GM21381 (cell line): ENCODE measurements around the gene RASA3.
"Not testable (repeated sequence)": the region's sequence is repeated elsewhere in the genome, so short reads cannot be mapped to it uniquely, and the experiment has no call there.

Experiments used
- ATAC-seq: cut with Tn5 transposase; IDR thresholded peaks from one replicate; pipeline ENCODE4 v1.9.1; 2021; ENCODE audit warnings: mild to moderate bottlenecking, moderate library complexity; ENCODE audit not compliant: unreplicated experiment

The RASA3 gene

DNA sequence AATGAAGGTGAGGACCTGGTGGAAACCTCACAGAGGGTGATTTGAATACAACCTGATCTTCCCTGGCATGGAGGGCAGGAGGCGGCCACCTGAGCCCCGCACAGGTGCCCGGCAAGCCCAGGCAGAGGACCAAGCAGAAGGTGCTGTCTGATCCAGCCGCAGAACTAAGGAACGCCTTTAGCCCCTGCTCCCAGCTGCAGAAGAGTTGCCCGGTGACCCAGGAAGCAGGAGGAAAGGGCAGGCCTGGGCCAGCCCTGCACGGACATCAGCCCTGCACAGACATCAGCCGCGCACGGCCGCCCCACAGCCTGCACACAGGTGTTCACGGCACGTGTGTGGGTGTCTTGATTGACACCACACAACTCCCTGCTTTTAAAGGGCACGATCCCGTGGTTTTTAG, 43.1 kb downstream of the RASA3 start:
- no peak for ATAC-seq

DNA sequence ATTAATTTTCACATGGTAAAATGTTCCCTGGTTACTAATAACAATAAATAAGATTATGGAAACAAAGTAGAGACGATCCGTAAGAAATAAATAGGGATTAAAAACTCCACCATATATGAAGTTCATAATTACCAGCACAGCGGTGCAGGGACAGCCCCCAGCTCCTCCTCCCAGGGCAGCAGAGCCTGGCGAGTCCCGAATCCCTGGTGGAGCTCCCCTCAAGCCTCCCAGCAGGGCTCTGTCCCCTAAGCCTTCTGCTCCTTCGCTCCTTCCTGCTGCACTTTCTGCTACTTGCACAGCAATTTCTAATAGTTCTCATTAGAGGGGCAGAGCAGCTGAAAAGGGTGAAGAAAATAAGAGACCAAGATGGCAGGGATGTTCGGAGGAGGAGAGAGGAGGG, 43.6 kb downstream of the RASA3 start:
- ATAC-seq, result no peak

DNA sequence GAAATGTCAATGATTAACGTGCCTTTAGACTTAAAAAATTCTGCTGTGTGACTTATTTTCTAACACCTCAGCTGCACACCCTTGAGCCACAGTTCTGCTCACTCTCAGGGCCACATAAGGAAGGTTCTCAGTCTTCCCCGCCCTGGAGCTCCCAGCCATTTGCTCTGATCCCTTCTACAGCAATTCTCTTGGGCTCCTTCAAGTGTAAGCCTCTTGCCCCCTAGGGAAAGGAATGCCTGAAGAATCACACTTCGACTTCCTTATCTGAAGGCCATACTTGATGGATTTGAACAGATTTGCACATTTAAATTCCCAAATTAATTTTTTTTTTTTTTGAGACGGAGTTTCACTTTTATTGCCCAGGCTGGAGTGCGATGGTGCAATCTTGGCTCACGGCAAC, 44.2 kb downstream of the RASA3 start:
- ATAC-seq, result no peak

DNA sequence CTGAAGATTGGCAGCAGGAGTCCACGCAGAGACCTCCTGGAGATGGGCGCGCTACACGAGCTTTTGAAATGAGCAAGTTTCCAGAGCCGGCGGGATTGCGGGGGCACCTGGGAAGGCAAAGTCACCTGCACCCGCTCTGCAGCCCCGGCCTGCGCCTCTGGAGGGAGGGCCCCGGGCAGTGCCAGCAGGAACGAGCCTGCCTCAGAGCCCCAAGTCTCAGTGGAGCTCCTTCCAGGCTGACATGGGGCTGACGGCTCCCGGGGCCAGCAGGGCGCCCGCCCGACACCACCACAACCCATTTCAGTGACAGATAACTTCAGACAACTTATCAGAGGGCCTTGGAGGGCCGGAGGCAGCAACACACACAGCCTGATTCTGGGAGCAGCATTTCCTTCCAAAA, 45.0 kb downstream of the RASA3 start:
- no peak for ATAC-seq

DNA sequence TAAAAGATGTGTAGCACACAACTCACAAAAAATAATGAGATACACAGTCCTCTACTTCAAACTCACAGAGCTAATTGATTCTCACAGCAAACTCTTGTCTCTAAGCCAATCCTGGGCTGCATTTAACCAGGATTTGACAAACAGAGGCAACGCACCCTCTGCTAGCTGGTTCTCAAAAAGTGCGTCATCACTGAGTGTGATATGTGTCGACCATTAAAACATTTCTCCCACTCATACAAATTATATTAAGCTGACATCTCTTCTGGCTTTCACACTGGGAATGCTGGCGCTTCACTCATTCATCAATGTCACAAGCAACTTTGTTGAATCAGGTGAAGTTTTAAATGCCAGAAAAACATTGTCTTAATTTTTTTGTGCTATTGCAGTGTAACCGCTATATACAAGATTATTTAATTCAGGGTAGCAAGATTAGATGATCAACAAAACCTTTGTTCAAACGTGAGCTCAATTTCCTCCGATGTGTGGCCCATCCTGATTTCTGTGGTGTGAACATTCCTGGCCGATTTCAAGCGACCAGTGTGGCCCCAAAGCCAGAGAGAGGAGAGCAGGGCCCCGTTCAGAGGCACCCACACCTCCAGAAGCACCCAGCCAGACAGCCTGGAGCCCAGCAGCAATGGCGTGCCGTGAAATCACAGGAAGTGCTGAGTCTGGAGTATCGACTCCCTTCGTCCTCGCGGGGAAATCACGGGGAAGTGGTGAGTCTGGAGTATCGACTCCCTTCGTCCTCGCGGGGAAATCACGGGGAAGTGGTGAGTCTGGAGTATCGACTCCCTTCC, 49.4 kb downstream of the RASA3 start:
- ATAC-seq, result no peak

DNA sequence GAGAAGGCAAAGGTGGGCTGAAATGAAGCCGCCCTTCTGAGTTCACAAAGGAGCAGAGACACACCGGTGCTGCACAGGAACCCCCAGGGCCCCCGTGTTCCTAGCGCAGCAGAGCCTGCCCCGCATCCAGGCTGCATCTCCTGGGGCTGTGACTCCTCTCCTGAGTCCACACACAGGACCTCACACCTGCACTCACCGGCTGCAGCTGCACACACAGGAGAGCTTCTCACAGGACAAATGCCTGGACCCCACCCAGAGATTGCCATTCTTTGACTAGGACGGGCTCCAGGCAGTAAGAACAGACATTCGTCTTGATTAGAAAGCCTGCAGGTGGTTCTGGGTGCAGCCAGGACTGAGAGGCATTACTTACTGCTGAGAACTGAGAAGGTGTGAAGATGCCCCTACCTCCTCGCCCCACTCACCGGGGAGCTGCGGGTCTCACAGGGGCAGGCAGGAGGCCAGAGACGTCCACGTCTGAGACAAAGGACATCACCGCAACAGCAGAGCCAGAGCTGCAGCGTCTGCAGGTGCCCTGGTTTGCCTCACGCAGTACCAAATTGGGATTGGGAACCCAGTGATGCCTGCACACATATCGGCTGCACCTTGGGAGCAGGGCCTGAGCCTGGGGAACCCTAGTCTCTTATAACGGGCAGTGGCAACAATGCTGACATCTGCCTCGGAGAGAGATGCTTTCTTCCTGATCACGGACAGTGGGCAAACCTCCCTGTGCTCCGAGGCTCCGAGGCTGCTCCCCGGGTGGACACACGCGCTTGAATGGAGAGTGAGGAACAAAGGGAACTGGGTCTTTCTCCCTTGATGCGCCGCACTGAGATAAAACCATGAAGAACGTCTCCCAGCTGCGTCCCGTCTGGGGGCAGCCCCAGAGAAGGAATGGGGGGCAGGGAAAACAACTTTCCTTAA, 50.4 kb downstream of the RASA3 start:
- no peak for ATAC-seq

DNA sequence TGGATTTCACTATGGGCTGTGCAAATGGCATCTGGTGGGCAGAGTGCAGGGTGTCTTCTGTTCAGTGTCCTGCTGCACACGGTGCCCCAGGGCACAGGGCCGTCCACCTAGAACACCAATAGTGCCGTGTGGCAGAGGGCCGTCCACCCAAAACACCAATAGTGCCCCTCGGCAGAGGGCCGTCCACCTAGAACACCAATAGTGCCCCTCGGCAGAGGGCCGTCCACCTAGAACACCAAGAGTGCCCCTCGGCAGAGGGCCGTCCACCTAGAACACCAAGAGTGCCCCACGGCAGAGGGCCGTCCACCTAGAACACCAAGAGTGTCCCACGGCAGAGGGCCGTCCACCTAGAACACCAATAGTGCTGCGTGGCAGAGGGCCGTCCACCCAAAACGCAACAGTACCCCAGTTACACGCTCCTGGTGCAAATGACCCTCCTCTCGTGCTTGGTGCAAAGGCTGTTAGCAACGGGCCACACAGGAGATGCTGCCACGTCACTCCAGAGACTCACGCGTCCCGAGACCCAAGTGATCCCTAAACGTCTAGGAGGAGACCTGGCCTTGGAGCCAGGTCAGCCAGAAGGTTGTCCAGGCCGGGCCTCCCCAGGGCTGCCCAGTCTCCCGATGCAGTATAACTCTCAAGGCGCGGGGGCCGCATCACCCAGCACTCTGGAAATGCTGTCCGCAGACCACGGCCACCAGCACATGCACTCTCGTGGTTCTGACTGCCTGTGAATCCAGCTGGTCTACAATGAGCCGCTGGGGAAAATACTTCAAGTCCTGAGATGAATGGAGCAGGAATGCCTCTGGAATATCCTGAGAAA, 51.5 kb downstream of the RASA3 start:
- ATAC-seq, result no peak

DNA sequence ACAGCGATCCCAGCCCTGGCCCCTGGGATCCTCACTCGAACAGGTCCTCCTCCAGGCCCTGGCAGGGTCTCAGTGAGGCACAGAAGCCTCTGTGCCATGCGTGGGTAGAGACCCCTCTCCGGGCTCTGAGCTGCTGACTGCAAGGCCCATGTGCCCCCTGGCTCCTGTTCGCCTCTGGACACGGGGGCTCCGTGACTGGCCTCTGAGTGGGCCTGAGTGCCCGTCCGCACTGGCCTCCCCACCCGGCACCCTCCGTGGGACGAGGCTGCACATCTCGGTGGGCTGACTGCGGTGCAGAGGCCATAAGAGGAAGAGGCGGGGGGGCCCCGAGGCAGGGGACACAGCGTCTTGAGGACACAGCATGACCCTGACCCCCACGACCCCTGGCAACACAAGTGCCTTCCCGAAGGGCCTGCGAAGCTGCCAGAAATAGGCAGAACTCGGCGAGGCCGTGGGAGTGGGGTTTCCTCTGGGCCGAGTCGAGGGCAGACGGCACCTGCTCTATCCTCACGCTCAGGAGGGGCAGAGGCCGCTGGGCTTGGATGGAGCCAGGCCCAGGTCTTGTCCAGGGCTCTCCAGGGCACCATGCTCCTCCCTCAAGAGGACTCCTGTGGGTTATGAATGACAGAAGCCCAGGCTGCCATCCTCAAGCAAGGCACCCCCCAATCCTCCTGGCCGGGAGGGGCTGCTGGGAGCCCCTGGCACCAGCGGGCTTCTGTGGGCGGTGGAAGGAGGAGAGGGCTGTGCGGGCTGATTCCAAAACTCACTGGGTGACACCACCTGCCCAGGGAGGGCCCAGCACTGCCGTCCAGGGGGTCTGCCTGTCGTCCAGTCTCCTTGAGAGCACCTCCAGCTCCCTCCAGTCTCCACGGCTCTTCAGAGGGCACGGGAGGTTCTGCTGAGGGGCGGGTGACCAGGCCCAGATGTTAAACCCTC, 52.6 kb downstream of the RASA3 start:
- ATAC-seq, result no peak

DNA sequence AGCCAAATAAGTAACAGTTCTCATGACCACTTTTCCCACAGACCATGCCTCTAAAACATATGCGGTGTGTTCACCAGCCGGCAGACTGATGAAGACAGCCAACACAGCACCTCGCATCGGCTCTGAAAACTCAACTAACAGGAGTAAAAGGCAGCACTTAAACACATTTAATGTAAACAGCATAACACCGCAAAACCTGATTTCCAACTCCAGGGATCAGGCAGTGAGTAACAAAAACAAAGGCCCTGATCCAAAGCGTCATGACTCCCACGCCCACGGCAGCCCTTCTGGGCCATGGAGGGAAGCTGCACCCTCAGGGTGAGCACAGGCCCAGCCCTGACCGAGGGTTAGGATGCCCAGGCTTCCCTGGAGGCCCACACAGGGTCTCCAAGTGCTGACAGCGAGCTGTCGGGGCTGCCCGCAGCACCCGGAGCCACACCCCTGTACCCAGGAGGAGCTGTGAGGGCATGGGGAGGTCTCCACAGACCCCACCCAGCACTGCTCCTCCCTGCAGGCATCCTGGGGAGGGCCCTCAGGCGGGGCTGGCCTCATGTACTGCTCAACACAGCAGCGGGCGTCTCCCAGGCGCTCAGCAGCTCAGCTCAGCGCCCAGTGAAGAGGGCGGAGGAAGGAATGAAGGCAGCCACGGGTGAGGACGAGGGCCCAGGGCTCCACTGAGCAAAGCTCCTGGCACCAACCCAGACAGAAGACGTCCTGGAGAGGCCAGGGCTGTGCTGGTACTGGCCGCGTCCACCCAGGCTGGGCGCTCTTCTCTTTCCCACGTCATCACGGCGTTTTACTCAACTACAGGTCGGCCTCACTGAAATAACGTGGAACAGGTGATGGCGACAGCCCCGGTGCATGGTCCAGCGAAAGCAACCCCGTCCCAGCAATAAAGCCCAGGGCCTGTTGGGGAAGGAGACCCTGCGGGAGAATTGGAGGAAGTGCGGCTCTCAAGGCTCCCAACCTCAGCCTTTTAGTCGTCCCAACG, 53.7 kb downstream of the RASA3 start:
- ATAC-seq, result no peak

DNA sequence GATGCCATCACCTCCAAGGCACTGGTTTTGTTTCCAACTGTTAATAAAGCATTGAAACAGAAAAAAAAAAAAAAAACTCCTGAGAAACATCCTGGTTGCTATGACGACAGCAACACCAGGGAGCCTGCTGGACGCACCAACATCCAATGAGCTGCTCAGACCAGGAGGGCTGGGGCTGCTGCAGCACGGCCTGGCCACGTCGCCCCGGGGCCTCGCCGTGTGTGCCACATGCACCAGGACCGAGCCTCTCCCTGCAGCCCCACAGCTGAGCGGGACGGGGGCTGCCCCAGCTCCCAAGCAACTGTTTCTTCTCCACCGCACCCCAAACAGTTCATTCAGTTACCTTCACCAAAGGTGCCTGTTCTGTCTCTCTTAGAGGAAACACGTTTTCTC, 54.5 kb downstream of the RASA3 start:
- no peak for ATAC-seq

DNA sequence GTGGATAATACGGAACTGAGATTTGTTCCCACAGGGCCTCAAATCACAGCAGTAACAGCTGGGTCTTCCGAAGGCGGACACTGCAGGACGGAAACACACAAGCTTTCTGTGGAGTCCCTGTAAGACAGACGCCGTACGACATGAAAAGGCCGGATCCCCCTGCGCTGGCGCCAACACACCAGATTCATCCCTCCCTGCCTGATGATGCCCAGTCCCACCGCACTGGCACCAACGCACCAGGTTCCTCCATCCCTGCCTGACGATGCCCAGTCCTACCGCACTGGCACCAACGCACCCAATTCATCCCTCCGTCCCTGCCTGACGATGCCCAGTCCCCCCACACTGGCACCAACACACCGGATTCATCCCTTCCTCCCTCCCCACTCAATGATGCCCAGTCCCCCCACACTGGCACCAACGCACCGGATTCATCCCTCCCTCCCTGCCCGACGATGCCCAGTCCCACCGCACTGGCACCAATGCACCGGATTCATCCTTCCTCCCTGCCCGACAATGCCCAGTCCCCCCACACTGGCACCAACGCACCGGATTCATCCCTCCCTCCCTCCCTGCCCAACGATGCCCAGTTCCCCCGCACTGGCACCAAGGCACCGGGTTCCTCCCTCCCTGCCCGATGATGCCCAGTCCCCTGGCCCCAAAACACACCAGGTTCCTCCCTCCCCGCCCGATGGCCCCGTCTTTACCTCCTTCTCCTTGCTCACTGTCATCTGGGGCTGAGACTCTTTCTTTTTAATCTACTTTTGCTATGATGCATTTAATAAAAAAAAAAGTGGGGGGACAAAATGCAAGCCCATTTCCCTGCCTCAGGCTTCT, 55.1 kb downstream of the RASA3 start:
- ATAC-seq, result no peak

DNA sequence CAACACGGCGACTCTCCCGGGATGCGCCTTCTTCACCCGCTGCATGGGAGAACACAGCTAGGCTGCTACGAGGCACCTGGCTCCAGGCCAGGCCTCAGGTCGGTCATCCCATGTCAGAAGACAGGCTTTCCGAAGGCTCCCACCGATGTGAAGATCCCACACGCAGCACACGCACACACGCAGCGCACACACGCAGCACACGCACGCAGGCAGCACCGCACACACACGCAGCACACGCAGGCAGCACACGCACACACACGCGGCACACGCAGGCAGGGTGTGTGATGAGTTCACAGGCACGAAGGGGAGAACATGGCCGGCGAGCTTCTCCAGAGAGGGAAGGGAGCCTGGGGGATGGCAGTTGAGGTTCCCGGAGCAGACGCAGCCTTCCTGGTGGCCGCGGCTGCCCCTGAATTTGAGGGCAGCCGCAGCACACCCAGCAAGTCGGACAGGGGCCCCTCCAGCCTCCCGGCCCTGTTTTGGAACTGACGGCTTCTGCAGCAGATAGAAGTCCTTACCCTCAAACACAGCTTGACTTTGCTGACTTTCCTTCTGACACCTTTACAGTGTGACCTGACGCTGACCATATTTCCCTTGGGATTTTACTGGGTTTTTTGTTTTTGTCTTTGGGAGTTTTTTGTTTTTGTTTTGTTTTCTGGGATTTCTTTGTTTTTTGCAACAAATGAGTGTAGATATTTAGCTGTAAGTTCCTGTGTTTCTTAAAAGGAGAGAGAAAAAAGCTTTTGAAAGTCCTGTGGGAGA, 55.9 kb downstream of the RASA3 start:
- ATAC-seq, result no peak

DNA sequence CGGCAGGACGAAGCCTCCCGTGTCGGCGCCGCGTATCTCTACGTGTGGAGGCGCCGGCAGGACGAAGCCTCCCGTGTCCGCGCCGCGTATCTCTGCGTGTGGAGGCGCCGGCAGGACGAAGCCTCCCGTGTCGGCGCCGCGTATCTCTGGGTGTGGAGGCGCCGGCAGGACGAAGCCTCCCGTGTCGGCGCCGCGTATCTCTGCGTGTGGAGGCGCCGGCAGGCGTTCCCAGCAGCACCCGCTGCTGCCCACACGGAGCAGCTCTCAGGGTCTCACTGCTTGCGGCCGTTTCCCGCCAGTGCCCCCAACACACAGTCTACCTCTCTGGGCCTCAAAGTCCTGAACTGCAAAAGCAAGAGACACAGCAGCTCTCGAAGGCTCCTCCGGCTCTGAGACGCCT, 56.6 kb downstream of the RASA3 start:
- not testable (repeated sequence) for ATAC-seq

DNA sequence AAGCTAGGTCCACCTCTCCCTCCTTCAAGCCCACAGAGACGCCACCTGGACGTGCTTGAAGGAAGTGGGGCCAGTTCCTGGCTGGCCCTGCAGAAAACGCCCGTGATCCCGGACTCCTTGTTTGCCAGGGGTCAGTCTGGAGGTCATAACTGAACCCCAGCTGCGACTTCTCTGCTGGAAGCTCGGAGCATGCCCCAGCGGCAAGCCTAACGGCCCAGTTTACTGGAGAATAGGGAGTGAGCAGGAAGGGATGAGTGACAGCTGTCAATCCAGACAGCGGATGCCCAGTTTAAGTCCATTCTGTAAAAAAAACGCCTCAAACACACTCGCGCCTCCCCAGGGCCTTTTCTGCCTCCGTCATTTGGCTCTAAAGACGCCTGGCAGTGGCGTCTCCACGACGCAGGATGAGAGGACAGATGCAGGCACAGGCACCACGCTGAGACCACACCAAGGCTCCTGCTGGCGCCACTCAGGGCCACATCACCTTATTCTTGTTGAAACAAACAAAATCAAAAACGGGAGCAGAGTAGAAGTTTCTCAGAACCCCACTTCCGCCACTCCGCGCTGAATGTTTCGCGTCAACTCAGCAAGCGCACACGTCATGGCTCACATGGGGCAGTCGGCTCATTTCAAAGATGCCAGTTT, 57.6 kb downstream of the RASA3 start:
- ATAC-seq, result no peak

DNA sequence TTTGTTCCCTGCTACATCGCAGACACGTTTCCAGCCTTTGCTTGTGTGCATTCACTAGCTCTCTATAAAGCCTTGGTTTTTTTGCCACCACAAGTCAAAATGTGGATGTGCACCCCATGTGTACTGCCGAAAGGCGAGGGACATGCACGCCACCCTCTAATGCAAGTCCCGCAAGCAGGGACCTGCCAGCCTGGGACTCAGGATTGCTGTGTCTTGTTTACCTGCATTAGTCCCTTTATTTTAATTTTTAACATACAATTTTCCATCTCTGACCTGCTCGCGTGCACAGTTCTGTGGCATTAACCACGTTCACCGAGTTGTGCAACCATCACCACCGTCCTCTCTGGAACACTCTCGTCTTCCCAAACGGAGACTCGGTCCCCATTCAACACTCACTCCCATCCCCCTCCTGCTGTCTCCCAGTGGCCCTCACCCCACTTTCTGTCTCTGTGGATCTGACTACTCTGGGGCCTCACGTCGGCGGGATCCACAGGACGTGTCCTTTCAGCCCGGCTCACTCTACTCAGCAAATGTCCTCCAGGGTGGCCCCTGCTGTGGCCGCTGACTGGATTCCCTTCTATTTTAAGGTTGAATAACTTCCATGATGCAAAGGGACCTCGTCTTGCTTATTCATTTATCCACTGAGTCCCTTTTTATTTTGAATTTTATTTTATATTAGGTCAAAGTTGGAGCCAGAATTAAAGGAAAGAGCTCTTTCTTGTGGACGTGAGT, 58.4 kb downstream of the RASA3 start:
- no peak for ATAC-seq

DNA sequence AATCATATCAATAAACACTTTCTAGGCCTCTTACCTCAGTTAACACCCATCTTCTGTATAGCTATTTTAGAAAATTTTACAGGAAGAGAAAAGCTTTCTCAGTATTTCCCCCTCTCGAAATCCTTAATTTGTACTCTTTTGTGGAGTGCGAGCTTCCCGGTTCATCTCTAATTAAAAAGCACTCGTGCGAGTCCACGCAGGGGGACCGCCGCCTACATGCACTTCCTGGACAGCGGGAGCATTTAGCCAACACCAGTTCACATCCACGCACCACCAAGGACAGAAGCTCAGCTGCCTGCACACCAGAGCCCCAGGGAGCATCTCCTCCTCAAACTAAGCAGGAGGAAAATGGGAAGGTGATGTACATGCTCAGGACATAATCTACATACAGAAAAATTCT, 60.0 kb downstream of the RASA3 start:
- no peak for ATAC-seq
